ACC112 (cell line): ENCODE data around the gene NRXN2.

Source experiments
- H2AFZ ChIP-seq: fragments of 200-600 bp; sonication (generic); one replicate; pipeline ENCODE4 v1.6.0; 2017; ENCODE audit warnings: antibody characterized with exemption, low read length; ENCODE audit not compliant: unreplicated experiment
- H3K27ac ChIP-seq: fragments of 200-600 bp; sonication (generic); 2 replicates; pipeline ENCODE4 v1.5.1; 2014; ENCODE audit warnings: low read depth, mild to moderate bottlenecking, antibody characterized with exemption, low read length, moderate library complexity
- H3K27me3 ChIP-seq: fragments of 200-600 bp; sonication (generic); 2 replicates; pipeline ENCODE4 v1.6.1; 2014; ENCODE audit warnings: mild to moderate bottlenecking, antibody characterized with exemption, low read length, moderate library complexity, mixed read lengths; ENCODE audit not compliant: insufficient read depth
- H3K36me3 ChIP-seq: fragments of 200-600 bp; sonication (generic); 2 replicates; pipeline ENCODE4 v1.6.1; 2016; ENCODE audit warnings: mild to moderate bottlenecking, antibody characterized with exemption, low read length, moderate library complexity, mixed read lengths; ENCODE audit not compliant: insufficient read depth
- H3K4me1 ChIP-seq: fragments of 200-600 bp; sonication (generic); one replicate; pipeline ENCODE4 v1.6.1; 2016; ENCODE audit warnings: low read length, mixed read lengths; ENCODE audit not compliant: insufficient read depth, unreplicated experiment, control insufficient read depth
- H3K4me3 ChIP-seq: fragments of 200-600 bp; sonication (generic); 2 replicates; pipeline ENCODE4 v1.5.1; 2014; ENCODE audit warnings: mild to moderate bottlenecking, low read depth, low read length
- H3K79me2 ChIP-seq: fragments of 200-600 bp; sonication (generic); one replicate; pipeline ENCODE4 v1.6.0; 2016; ENCODE audit warnings: low read length; ENCODE audit not compliant: control insufficient read depth, unreplicated experiment, insufficient read depth

Gene NRXN2

GRCh38 chr11:64560941-64561340 is 162.1 kb downstream of the NRXN2 start:
- Histone ChIP-seq H2AFZ (no peak overlapping the region), H3K4me1 (no peaks in the 10 kb centered on the region), H3K36me3 (no peaks in the 10 kb centered on the region), H3K4me3 (no peak overlapping the region), H3K79me2 (no peaks in the 10 kb centered on the region), H3K27ac (no peak overlapping the region), H3K27me3 (no peaks in the 10 kb centered on the region)

DNA sequence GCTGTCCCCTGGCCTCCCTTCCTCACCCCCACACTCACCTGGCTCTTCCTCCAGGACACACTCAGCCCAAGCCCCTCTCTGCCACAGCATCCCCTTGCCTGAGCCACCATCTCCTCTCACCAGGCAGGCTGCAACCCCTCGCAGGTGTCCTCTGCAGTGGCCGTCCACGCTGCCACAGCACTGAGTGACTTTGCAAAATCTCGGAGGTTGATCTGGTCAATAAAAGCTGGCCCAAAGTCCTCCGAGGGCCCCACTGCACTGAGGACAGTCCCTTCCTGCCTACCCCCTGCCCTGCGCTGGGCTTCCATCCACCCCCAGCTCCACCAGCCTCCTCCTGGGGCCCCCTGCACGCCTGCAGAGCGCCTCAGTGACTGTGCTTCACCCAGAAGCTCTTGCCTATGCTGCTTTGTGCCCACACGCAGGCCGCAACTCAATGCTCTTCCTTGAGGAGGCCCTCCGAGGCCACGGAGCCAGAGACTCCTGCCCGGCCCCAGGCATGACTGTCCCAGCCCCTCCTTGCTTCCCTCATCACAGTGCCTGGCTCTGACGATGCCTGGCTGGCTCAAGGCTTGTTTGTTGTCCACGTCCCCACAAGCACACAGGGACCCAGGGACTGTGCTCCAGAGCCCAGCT is 162.7 kb downstream of the NRXN2 start:
- Histone ChIP-seq H2AFZ (no peak overlapping the region), H3K27me3 (no peaks in the 10 kb centered on the region), H3K79me2 (no peaks in the 10 kb centered on the region), H3K36me3 (no peaks in the 10 kb centered on the region), H3K27ac (no peak overlapping the region), H3K4me3 (no peak overlapping the region), H3K4me1 (peaks cover 4% of the 10 kb centered on the region)

DNA sequence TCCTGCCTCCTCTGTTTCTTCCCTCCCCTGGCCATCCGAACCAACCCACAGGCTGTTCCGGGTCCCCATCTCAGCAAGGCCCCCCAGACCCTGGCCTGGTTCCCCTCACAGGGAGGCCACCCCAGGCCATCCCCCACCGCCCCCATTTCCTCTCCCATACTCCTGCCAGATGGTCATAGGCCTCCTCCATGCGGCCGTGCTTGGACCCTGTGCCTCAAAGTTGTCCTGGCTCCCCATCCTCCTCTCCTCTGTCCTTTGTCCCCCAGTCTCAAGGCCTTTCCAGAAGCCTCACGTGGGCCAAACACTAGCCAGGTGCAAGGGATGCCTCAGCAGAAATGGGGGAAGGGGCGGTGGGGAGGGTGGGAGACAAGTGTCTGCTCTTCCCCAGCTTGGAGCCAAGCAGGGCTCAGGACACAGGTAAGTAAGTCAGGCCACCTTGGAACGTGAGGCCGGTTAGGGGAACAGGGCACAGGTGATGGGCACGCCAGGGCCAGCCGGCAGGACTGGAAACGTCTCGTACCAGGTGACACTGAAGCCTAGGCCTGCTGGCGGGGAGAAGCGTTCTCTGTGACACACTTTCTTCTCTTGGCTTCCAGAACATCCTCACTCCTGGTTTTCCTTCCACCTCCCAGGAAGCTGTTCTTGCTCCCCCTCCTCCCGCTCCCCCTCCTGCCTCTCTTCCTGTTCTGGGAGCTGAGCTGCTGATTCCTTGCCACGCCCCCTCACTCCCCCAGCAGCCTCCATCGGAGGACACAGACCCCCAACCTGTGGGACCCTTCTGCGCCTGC is 163.5 kb downstream of the NRXN2 start:
- no peaks in the 10 kb centered on the region for H3K36me3 ChIP-seq
- H3K4me1 ChIP-seq: peaks cover 11% of the 10 kb centered on the region
- H3K27me3 ChIP-seq: no peaks in the 10 kb centered on the region
- H3K79me2 ChIP-seq: no peaks in the 10 kb centered on the region
- no peak overlapping the region for H2AFZ ChIP-seq
- H3K27ac ChIP-seq: no peak overlapping the region
- no peak overlapping the region for H3K4me3 ChIP-seq

DNA sequence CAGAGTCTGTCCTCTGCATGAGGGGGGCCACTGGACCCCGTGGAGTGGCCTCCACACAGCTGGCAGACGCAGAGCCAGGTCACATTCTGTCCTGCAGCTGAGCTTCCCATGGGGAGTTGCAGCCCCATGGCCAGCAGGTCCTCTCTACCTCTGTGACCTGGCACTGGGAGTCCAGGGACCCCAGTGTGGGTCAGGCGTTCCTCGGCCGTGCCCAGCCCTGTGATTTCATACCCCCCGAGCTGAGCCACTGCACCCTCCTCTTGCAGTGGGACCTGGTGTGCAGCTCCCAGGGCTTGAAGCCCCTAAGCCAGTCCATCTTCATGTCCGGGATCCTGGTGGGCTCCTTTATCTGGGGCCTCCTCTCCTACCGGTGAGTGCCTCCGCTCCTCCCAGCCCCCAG is 164.1 kb downstream of the NRXN2 start:
- no peak overlapping the region for H3K4me3 ChIP-seq
- peaks cover 18% of the 10 kb centered on the region for H3K4me1 ChIP-seq
- H3K27me3 ChIP-seq: no peaks in the 10 kb centered on the region
- no peaks in the 10 kb centered on the region for H3K79me2 ChIP-seq
- no peak overlapping the region for H3K27ac ChIP-seq
- H3K36me3 ChIP-seq: no peaks in the 10 kb centered on the region
- H2AFZ ChIP-seq: no peak overlapping the region

GRCh38 chr11:64558065-64558745 is 164.8 kb downstream of the NRXN2 start:
- H3K79me2 ChIP-seq: no peaks in the 10 kb centered on the region
- H3K27ac ChIP-seq: no peak overlapping the region
- no peak overlapping the region for H2AFZ ChIP-seq
- H3K27me3 ChIP-seq: no peaks in the 10 kb centered on the region
- no peaks in the 10 kb centered on the region for H3K36me3 ChIP-seq
- H3K4me1 ChIP-seq: peaks cover 22% of the 10 kb centered on the region
- H3K4me3 ChIP-seq: no peak overlapping the region

GRCh38 chr11:64556721-64557250 is 166.2 kb downstream of the NRXN2 start:
- H3K27me3 ChIP-seq: peaks cover 7% of the 10 kb centered on the region; the same call in 1 of the 2 replicates
- H3K79me2 ChIP-seq: no peaks in the 10 kb centered on the region
- no peak overlapping the region for H3K27ac ChIP-seq
- H3K36me3 ChIP-seq: no peaks in the 10 kb centered on the region
- H2AFZ ChIP-seq: no peak overlapping the region
- H3K4me3 ChIP-seq: no peak overlapping the region
- H3K4me1 ChIP-seq: peaks cover 22% of the 10 kb centered on the region
